Heart left ventricle (tissue), 13 donors: ENCODE results near the gene CHEK2.
"Not testable (repeated sequence)": the region's sequence is repeated elsewhere in the genome, so short reads cannot be mapped to it uniquely, and the experiment has no call there.

Experiments used
- CTCF ChIP-seq, 12 donors: fragments of 200-600 bp; sonication (generic) in 4 of 12; IDR thresholded peaks; one replicate each; pipeline versions ENCODE4 v1.5.0 to v1.8.0; 2018 to 2022; ENCODE audit warnings: antibody characterized with exemption in 12 of 12, mild to moderate bottlenecking in 5 of 12
- POLR2A ChIP-seq, 2 donors: fragments of 450-650 bp; IDR thresholded peaks; one replicate each; pipeline ENCODE4 v1.6.1; 2017; ENCODE audit warnings: antibody characterized with exemption in 2 of 2, mild to moderate bottlenecking in 2 of 2, moderate library complexity in 2 of 2
- donor health status: ischemic (EF 13 %, LVEDD 7.1; RV severe dilation, severe dysfunction).
- donor health status: DM: no; HTN: yes; CAD: no.
- donor health status: DM: no; HTN: no; CAD: no.
- donor health status: ischemic (EF 25% LVEDD 6.9; RV normal size, moderate dysfunction).
- donor health status: ischemic (EF 25% LVEDD 5.7; RV mildly dilated, moderate dysfunction).
- donor health status: ischemic (EF 35%, LVEDD 5.7; RV mildly dilated, moderate dysfunction).
- donor health status: nonischemic (EF 11% LVEDD 7.7; RV severe dilation, severe dysfunction).
- donor health status: DM: yes; HTN: yes; CAD: no.
- donor health status: PGD.
- donor health status: ischemic (EF 29% LVEDD 5.4; RV normal size, mild dysfunction).
- donor health status: nonischemic (EF 23%, LVEDD 6.1; RV moderate dilation, normal function).

DNA sequence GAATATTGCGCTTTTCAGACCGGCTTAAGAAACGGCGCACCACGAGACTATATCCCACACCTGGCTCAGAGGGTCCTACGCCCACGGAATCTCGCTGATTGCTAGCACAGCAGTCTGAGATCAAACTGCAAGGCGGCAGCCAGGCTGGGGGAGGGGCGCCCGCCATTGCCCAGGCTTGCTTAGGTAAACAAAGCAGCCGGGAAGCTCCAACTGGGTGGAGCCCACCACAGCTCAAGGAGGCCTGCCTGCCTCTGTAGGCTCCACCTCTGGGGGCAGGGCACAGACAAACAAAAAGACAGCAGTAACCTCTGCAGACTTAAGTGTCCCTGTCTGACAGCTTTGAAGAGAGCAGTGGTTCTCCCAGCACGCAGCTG is 78.1 kb downstream of the CHEK2 start:
- TF ChIP-seq CTCF, POLR2A (IDR thresholded peaks at IDR 0.05): not testable (repeated sequence)
